AG20443 (cell line): ENCODE data around the gene FUBP3.

Source experiments
- DNase-seq: peaks from one replicate; pipeline ENCODE4 v3.0.0; 2012; ENCODE audit warnings: low spot score, mixed read lengths

Gene FUBP3

GRCh38 chr9:130662099-130662969, 83.0 kb downstream of the FUBP3 start:
- DNase-seq, result no peak

GRCh38 chr9:130662970-130663257, 83.5 kb downstream of the FUBP3 start:
- no peak for DNase-seq

- no peak for DNase-seq
These were observed 84.0 kb downstream of the FUBP3 start for GRCh38 chr9:130663258-130663976.

- no peak for DNase-seq
These were observed 84.5 kb downstream of the FUBP3 start for GRCh38 chr9:130663977-130664250.

DNA sequence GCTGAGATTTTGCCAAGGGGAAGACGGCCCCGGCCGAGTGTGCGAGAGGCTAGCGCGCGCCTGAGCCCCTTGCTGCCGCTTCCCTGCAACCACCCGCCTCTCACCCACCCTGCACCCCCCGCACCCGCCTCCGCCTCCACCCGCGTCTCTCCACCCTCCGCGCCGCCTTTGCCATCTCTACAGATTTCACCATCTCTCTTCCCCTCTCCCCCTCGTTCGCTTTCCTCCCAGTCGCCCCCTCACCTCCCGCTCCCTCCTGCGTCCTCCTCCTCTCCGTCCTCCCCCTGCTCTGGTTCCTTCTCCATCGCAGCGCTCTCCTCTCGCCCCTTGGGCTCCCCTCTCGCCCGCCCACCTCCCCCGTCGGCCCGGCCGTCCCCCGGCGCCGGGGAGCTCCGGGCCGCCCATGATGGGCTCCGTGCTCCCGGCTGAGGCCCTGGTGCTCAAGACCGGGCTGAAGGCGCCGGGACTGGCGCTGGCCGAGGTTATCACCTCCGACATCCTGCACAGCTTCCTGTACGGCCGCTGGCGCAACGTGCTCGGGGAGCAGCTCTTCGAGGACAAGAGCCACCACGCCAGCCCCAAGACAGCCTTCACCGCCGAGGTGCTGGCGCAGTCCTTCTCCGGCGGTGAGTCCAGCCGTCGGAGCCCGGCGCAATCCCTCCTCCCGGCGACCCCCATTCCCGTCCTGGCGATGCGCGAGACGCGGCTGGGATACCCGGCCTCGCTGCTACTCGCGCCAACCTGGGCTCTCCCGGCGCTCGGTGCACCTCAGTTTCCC, 85.1 kb downstream of the FUBP3 start, which contains the start of gene PRDM12:
TSS of gene PRDM12 (plus strand) at position 344 of the 778 bp plus-strand sequence. CDS start at position 404, 60 bp downstream.
- peak; percentile 29 for DNase-seq

DNA sequence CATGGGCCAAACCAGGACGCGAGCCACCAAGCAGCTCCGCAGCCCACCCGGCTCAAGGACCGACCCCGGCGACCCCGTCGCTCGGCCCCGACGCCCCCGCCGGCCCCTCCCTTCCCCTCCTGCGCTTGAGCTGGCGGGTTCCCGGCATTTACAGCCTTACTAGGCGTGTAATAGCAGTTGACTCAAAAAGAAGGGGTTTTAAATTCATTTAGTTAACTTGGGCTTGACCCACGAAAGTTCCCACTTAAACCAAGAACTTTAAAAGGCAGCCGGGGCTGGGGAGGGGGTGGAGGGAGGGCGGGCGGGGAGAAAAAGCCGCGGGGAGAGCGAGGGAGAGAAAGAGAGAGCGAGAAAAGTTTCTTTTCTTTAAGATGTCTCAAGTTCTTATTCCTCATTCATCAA, 85.7 kb downstream of the FUBP3 start:
- peak; percentile 9 for DNase-seq

DNA sequence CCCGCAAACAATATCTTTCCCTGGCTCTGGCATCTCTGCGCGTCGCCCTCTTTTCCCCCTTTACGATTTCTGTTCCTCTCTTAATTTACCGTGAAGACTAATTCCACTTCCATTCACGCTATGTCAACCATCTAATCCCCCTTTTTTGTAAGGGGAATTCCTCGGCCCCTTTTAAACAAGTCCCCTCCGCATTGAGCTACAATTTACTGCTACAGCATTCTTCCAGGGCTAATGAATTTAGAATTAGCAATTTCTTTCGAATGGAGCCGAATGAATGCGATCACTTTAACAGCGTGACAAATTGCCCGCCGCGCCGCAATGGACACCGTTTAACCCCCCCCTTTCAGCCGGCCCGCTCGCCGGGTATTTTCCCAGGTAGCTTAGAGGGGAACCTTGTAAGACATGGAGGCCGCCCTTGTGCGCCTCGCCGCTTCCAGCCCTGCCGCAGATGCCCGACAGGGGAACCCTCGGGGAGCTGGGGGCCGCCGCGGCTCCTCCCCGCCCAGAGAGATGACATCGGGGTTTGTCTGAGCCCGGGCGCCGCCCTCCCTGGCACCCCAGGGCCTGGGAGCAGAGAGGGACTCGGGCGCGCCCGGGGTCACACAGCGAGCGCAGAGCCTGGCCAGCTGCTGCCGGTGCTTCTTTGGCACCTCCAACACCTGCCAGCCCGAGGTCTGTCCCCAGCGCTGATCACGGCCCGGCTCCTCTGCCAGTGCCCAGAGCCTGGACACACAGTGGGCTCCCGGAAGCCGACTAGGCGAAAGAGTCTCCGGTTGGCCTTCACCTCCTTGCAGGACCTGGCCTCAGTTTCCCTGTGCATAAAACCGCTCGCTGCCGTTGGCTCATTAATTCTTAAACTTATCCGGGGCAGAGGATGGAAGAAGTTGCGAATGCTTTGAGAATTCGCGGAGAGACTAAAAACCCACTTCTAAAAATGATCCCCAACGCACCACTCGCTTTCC, 86.3 kb downstream of the FUBP3 start:
- DNase-seq, result peak; percentile 38

DNA sequence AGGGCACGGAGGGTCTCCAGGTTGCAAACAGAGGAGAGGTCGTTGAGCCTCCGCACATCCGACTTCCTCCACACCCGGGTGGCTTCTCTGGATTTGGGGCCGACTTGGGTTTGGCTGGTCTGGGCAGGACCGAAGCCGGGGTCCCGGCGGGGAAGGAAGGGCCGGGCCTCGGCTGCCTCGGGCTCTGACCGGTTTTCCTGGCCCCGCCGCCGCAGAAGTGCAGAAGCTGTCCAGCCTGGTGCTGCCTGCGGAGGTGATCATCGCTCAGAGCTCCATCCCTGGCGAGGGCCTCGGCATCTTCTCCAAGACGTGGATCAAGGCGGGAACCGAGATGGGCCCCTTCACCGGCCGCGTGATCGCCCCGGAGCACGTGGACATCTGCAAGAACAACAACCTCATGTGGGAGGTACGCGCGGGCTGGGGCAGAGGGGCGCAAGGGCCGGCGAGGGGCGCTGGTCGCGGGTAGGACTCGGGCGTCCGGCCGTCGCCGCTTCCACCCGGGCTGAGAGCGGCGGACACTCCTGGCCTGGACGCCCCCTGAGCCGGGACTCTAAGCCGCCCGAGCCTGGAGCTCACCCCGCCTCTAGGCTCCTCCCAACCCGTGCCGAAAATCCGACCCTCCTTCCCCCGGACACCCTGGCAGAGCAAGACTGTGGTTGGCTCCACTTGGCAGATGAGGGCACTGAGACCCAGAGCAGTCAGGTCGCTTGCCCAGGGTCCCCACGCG, 87.2 kb downstream of the FUBP3 start:
- DNase-seq, result peak; percentile 19

- DNase-seq, result peak; percentile 15
These were observed 87.7 kb downstream of the FUBP3 start for GRCh38 chr9:130667120-130667435.

DNA sequence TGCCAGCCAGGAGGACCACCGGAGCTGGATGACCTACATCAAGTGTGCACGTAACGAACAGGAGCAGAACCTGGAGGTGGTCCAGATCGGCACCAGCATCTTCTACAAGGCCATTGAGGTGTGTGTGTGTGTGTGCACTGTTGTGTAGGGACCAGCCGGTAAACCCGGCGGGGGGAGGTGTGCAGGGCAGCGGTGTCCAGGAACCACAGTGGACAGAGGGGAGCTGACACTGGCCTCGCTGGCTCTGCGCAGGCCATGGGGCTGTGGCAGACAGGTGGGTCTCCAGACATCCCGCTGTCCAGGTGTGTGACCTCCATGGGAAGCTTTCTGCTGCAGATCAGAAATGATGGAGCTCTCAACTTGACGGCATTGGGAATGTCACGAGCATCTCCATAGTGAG, 88.8 kb downstream of the FUBP3 start:
- DNase-seq, result peak; percentile 5

GRCh38 chr9:130668659-130669058, 89.3 kb downstream of the FUBP3 start:
- DNase-seq, result no peak

DNA sequence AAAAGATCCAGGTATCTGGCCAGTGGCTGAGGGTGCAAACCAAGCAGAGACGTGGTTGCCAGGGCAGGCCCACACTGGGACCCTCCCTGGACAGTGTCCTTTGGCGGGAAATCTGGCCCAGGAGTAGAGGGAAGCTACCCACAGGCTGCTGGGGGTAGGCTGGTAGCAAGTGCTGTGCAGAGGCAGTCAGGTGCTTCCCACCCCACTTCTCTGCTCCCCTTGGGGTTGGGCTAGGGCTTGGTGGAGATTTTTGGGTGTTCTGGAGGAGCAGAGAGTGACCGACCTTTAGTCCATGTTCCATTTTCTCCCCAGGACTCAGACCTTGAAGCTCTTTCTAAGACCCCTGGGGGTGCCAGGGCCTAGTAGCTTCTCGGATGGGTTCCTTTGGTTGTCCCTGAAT, 90.6 kb downstream of the FUBP3 start:
- no peak for DNase-seq

GRCh38 chr9:130670644-130671043, 91.3 kb downstream of the FUBP3 start:
- DNase-seq, result no peak

- peak; percentile 9 for DNase-seq
These were observed 93.1 kb downstream of the FUBP3 start for GRCh38 chr9:130672466-130672865.

DNA sequence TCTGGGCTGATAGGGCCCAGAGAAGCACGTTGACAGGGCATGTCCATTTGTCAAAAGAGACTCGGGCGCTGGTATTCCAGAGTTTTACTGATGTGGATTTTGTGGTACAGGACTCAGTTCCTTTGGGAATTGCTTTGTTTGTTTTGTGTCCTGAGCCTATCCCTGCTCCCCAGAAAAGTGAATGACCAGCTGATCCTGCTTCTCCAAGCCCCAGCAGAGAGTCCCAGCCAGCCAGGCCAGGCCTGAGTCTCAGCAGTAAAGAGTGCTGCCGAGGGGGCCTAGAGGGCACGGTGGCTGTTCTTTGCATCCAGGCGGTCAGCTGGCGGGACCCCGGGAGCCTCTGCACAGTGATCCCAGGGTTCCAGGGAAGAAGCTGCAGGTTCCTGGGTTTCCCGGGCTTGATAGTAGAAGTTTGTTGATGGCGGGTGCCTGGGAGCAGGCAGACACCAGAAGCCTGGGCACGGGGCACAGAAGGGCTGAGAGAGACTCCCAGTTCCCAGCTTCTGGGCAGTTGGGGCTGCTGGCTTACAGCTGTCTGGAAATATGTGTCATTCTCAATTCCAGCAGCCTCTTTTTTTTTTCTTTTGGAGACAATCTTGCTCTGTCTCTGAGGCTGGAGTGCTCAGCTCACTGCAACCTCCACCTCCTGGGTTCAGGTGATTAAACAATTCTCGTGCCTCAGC, 93.7 kb downstream of the FUBP3 start:
- DNase-seq, result no peak

DNA sequence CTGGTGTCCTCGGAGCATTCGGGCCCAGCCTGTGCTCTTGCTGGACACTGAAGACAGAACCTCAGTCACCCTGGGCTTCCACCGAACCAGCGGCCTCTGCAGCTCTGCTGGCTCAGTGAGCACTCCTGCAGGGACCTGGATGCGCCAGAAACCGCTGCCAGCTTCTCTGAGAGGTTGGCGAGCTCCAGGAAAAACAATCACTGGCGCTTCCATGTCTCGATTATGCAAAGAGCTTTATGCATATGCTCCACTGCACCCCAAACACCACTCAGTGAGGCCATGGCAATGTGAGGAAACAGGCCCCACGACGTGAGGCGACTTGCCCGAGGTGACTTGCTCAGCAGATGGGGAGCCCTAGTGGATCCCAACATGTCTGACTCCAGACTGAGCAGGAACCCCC, 96.0 kb downstream of the FUBP3 start:
- no peak for DNase-seq

DNA sequence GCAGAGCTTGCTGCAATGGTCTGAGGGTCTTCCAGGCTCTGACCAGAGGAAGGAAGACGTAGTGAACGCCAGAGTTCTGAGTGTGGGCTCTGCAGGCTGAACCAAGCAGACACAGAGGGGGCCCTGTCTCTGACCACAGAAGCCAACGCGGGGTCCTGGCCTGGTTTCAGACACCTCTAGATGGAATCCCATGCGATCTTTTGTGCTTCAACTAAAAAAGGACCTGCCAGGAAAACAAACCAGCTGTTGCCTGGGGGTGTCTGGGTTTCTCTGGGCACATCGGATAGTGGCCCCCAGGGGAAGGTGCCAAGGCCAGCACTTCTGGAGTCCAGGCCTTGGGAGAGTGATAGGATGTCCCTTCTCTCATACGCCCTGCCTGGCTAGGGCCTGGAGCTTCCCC, 97.9 kb downstream of the FUBP3 start:
- no peak for DNase-seq

DNA sequence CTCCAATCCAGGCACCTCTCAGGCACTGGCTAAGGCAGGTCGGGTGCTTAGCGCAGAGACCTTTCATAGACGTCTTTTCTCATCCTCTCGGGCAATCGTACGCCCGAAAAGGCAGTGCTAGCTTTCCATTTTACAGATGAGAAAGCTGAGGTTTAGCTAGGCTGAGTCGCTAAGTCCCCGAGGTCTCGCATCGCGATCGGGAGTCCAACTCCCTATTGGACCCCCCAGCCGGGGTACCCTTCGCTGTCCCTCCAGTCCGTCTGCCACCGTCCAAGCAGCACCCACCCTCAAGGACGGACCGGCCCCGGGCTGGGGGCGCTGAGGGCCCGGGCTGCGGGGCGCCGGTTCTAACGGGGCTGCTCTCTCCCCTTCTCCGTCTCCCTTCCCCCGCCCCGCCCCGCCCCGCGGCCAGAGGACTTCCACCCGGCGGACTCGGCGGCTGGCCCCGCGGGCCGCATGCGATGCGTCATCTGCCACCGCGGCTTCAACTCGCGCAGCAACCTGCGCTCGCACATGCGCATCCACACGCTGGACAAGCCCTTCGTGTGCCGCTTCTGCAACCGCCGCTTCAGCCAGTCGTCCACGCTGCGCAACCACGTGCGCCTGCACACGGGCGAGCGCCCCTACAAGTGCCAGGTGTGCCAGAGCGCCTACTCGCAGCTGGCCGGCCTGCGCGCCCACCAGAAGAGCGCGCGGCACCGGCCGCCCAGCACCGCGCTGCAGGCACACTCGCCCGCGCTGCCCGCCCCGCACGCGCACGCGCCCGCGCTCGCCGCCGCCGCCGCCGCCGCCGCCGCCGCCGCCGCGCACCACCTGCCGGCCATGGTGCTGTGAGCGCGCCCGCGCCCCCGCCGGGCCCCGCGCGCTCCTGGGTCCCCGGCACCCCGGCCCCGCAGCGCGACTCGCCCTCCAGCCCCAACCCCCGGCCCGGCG, 101.7 kb downstream of the FUBP3 start:
- DNase-seq, result peak; percentile 96

GRCh38 chr9:130681769-130682420, 102.5 kb downstream of the FUBP3 start:
- DNase-seq, result no peak
